HG03432 (cell line): Measurements from ENCODE around the gene FNDC10.

ENCODE experiments used
- ATAC-seq: cut with Tn5 transposase; IDR thresholded peaks from one replicate; pipeline ENCODE4 v1.9.1; 2021; ENCODE audit warnings: mild to moderate bottlenecking, moderate library complexity; ENCODE audit not compliant: unreplicated experiment

Gene FNDC10

DNA sequence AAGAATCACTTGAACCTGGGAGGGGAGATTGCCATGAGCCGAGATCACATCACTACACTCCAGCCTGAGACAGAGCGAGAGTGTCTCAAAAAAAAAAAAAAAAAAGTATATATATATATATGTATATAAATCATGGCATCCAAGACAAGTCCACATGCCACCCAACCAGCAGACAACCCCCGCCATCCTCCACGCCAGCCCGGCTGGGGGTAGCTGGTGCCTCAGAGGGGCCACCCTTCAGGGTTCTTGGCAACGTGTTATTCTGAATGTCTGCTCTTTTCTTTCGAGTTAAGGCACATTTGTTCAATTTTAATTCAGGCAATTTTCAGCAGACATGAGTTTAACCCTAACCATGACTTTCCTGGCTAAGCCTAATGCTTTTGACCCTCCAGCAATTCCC, 49.8 kb downstream of the FNDC10 start:
- no peak for ATAC-seq

GRCh38 chr1:1548591-1548990, 51.3 kb downstream of the FNDC10 start:
- ATAC-seq, result no peak
